Parathyroid adenoma (tissue), 2 donors: ENCODE data around the gene SPO11.

Experiments
- H2AFZ ChIP-seq: fragments of 300-600 bp; sonication (generic); one replicate; pipeline ENCODE4 v1.7.0; 2017; ENCODE audit warnings: antibody characterized with exemption, mild to moderate bottlenecking
- H3K27ac ChIP-seq: fragments of 300-600 bp; sonication (generic); one replicate; pipeline ENCODE4 v1.7.0; 2017
- H3K27me3 ChIP-seq: fragments of 300-600 bp; sonication (generic); one replicate; pipeline ENCODE4 v1.7.0; 2017; ENCODE audit warnings: low read length; ENCODE audit not compliant: control insufficient read depth, insufficient read depth
- H3K36me3 ChIP-seq: fragments of 300-600 bp; sonication (generic); one replicate; pipeline ENCODE4 v1.7.0; 2017; ENCODE audit warnings: low read length; ENCODE audit not compliant: control insufficient read depth, insufficient read depth
- H3K4me1 ChIP-seq: fragments of 300-600 bp; sonication (generic); one replicate; pipeline ENCODE4 v1.7.0; 2017; ENCODE audit warnings: control low read depth
- H3K4me2 ChIP-seq: fragments of 300-600 bp; sonication (generic); one replicate; pipeline ENCODE4 v1.7.0; 2017; ENCODE audit warnings: low read length
- H3K4me3 ChIP-seq: fragments of 300-600 bp; sonication (generic); one replicate; pipeline ENCODE4 v1.7.0; 2017; ENCODE audit warnings: low read depth, low read length
- H3K79me2 ChIP-seq: fragments of 300-600 bp; sonication (generic); one replicate; pipeline ENCODE4 v1.7.0; 2017; ENCODE audit warnings: control low read depth
- H3K9ac ChIP-seq: fragments of 300-600 bp; sonication (generic); one replicate; pipeline ENCODE4 v1.7.0; 2017; ENCODE audit warnings: mild to moderate bottlenecking
- H3K9me3 ChIP-seq: fragments of 300-600 bp; sonication (generic); one replicate; pipeline ENCODE4 v1.7.0; 2017; ENCODE audit warnings: low read length; ENCODE audit not compliant: control insufficient read depth
- TF ChIP-seq, protein P1 (sequence below): fragments of 300-600 bp; sonication (generic); IDR thresholded peaks from one replicate; pipeline ENCODE4 v1.7.0; 2017; ENCODE audit warnings: antibody characterized with exemption, mild to moderate bottlenecking
- donor health status: primary hyperparathyroidism.

Gene SPO11, protein sequence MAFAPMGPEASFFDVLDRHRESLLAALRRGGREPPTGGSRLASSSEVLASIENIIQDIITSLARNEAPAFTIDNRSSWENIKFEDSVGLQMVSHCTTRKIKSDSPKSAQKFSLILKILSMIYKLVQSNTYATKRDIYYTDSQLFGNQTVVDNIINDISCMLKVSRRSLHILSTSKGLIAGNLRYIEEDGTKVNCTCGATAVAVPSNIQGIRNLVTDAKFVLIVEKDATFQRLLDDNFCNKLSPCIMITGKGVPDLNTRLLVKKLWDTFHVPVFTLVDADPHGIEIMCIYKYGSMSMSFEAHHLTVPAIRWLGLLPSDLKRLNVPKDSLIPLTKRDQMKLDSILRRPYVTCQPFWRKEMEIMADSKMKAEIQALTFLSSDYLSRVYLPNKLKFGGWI

DNA sequence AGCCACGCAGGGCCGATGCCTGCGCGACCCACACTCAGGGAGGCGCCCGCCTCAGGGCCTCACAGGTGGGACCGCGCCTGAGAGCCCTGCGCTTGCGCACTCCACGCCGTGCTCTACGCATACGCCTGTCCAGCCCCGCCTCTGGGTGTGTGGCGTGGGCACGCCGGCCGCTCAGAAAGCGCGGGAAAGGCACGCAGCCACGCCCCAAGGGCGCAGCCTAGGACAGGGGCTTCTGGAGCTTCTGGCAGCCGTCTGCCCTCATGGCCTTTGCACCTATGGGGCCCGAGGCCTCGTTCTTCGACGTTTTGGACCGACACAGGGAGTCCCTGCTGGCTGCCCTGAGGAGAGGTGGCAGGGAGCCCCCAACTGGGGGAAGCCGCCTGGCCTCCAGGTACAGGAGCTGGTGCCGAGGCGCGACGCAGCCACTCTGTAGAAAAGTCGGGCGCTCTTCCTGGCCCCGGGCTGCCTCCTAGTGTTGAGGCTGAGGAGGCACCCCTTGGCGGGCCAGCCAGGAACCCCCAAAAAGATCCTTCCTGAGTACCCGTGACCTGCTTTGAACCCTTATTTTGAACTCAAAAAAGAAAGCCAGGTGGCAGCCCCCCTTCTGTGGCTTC, at the start of gene SPO11:
TSS of gene SPO11 (plus strand) at position 196 of the 614 bp plus-strand sequence. CDS start at position 261, 65 bp downstream.
- Histone ChIP-seq H3K27ac (no peak within 1 kb of the TSS), H3K4me3 (no peak within 1 kb of the TSS), H3K4me1 (no peaks in the 10 kb centered on the region), H3K9me3 (no peaks in the 10 kb centered on the region), H3K79me2 (no peaks in the 10 kb centered on the region), H3K36me3 (no peaks in the 10 kb centered on the region), H3K27me3 (no peaks in the 10 kb centered on the region), H3K4me2 (no peak within 1 kb of the TSS), H2AFZ (no peak within 1 kb of the TSS), H3K9ac (no peak within 1 kb of the TSS)
- TF ChIP-seq, protein P1, sequence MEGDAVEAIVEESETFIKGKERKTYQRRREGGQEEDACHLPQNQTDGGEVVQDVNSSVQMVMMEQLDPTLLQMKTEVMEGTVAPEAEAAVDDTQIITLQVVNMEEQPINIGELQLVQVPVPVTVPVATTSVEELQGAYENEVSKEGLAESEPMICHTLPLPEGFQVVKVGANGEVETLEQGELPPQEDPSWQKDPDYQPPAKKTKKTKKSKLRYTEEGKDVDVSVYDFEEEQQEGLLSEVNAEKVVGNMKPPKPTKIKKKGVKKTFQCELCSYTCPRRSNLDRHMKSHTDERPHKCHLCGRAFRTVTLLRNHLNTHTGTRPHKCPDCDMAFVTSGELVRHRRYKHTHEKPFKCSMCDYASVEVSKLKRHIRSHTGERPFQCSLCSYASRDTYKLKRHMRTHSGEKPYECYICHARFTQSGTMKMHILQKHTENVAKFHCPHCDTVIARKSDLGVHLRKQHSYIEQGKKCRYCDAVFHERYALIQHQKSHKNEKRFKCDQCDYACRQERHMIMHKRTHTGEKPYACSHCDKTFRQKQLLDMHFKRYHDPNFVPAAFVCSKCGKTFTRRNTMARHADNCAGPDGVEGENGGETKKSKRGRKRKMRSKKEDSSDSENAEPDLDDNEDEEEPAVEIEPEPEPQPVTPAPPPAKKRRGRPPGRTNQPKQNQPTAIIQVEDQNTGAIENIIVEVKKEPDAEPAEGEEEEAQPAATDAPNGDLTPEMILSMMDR: no peak

DNA sequence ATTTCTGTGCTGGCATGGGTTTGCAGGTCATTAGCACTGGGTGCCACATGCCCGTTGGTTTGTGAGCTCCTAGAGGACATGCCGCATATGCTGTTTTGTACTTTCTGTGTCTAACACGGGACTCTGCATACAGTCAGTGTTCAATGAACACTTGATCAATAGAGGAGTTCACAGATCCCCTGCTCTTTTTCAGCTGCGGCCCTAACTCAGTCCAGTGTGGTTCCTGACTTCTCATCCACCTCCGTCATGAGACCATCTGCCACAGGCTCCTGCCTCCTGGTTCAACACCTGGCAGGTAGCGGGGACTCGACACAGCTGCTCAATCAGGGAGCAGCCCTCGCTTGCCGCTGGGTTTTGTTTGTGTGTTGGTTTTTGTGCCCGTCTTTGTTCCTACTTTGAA, 49.4 kb upstream of the SPO11 start:
- H3K79me2 ChIP-seq: no peaks in the 10 kb centered on the region
- TF ChIP-seq, protein P1: no peak
- H3K9me3 ChIP-seq: no peaks in the 10 kb centered on the region
- no peaks in the 10 kb centered on the region for H3K36me3 ChIP-seq
- H3K4me2 ChIP-seq: no peak overlapping the region
- no peak overlapping the region for H2AFZ ChIP-seq
- no peak overlapping the region for H3K27ac ChIP-seq
- no peak overlapping the region for H3K4me3 ChIP-seq
- no peaks in the 10 kb centered on the region for H3K4me1 ChIP-seq
- no peak overlapping the region for H3K9ac ChIP-seq
- H3K27me3 ChIP-seq: no peaks in the 10 kb centered on the region

DNA sequence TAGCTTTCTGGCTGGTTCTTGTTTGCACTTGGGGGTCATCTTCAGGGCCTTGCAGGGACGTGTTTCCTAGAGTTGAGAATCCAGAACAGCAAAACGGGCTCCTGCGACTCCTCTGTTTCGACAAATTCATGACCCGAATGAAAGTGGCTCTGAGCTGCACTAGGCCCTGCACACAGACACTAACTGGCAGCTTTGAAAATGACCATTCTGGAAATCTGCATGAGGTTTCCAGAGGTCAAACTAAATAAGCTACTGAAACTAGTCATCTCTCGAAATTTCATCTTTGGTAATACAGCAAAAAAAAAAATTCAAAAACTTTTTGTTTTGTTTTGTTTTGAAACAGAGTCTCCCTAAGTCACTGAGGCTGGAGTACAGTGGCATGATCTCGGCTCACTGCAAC, 47.7 kb upstream of the SPO11 start:
- TF ChIP-seq, protein P1: no peak
- no peaks in the 10 kb centered on the region for H3K27me3 ChIP-seq
- no peaks in the 10 kb centered on the region for H3K79me2 ChIP-seq
- H2AFZ ChIP-seq: no peak overlapping the region
- H3K4me2 ChIP-seq: no peak overlapping the region
- no peak overlapping the region for H3K9ac ChIP-seq
- H3K36me3 ChIP-seq: no peaks in the 10 kb centered on the region
- no peak overlapping the region for H3K27ac ChIP-seq
- H3K4me1 ChIP-seq: no peaks in the 10 kb centered on the region
- no peak overlapping the region for H3K4me3 ChIP-seq
- no peaks in the 10 kb centered on the region for H3K9me3 ChIP-seq

DNA sequence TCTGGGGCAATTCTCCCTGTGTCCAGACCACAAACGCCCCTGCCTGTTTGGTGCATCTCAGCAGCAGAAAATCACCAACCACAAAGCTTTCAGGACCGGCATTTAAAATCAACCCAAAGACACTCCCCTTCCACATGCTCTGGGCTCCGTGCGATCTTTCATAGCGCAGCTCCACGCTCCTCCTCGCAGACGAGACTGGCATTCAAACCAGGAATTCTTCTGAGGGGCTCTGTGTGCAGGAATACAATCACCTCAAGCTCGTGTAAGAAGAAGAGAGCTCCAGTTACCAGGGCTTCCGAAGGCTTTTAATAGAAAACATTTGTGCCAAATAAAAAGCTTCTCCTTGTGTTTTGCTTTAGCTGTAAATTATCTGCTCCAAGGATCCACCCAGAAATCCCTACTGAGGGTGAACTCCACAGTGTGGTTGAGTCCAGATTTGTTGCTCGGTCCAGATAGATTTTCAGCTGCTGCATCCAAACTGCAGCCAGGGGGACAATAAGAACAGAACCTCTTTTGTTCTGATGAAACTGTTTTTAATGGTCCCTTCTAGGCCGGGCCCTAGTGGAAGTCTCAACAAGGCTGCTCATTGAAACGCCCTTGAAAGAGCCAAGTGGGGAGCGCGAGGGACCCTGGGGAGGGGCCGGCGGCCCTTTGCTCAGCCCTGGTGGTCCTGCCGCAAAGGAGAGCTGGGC, 46.8 kb upstream of the SPO11 start:
- no peaks in the 10 kb centered on the region for H3K9me3 ChIP-seq
- no peak overlapping the region for H2AFZ ChIP-seq
- no peaks in the 10 kb centered on the region for H3K4me1 ChIP-seq
- no peaks in the 10 kb centered on the region for H3K27me3 ChIP-seq
- no peak overlapping the region for H3K9ac ChIP-seq
- H3K79me2 ChIP-seq: no peaks in the 10 kb centered on the region
- no peak overlapping the region for H3K4me3 ChIP-seq
- no peak overlapping the region for H3K4me2 ChIP-seq
- TF ChIP-seq, protein P1: no peak
- no peaks in the 10 kb centered on the region for H3K36me3 ChIP-seq
- no peak overlapping the region for H3K27ac ChIP-seq
